ENCODE measurements around the gene TBC1D9B.

The TBC1D9B gene

DNA sequence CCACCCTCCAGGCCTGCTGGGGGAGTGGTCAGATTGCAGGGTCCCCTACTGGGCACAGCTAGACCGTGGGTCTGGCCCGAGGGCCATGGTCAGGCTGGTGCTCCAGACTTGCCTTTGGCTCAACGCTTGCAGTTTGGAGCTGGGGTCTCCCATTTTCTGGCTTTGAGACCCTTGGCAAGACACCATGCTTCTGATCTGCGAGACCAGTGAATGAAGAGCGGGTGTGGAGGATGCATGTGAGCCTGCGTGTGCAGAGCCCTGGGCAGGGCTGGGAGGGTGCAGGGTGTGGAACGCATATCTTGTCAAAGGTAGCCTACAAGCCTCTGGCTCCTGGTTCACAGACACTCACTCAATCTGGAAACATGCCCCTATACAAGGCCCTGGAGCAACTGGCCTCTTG, 43.0 kb downstream of the TBC1D9B start:
- TF ChIP-seq CEBPB (IDR thresholded peaks at IDR 0.05): no peak
- no peak for TF ChIP-seq ZBTB7A (IDR thresholded peaks at IDR 0.05; ENCODE audit: low read depth)
- no peak for TF ChIP-seq RAD21 (IDR thresholded peaks at IDR 0.05; ENCODE audit: low read depth)
- TF ChIP-seq TEAD4 (IDR thresholded peaks at IDR 0.05): no peak
- TF ChIP-seq TCF12 (IDR thresholded peaks at IDR 0.05; ENCODE audit: low read depth): no peak
- no peak for TF ChIP-seq YY1 (IDR thresholded peaks at IDR 0.05; ENCODE audit: low read depth)
- no peak for TF ChIP-seq EP300 (IDR thresholded peaks at IDR 0.05; ENCODE audit: borderline replicate concordance)
- TF ChIP-seq CREB1 (IDR thresholded peaks at IDR 0.05; ENCODE audit: low read depth): no peak
- TF ChIP-seq, protein P1, sequence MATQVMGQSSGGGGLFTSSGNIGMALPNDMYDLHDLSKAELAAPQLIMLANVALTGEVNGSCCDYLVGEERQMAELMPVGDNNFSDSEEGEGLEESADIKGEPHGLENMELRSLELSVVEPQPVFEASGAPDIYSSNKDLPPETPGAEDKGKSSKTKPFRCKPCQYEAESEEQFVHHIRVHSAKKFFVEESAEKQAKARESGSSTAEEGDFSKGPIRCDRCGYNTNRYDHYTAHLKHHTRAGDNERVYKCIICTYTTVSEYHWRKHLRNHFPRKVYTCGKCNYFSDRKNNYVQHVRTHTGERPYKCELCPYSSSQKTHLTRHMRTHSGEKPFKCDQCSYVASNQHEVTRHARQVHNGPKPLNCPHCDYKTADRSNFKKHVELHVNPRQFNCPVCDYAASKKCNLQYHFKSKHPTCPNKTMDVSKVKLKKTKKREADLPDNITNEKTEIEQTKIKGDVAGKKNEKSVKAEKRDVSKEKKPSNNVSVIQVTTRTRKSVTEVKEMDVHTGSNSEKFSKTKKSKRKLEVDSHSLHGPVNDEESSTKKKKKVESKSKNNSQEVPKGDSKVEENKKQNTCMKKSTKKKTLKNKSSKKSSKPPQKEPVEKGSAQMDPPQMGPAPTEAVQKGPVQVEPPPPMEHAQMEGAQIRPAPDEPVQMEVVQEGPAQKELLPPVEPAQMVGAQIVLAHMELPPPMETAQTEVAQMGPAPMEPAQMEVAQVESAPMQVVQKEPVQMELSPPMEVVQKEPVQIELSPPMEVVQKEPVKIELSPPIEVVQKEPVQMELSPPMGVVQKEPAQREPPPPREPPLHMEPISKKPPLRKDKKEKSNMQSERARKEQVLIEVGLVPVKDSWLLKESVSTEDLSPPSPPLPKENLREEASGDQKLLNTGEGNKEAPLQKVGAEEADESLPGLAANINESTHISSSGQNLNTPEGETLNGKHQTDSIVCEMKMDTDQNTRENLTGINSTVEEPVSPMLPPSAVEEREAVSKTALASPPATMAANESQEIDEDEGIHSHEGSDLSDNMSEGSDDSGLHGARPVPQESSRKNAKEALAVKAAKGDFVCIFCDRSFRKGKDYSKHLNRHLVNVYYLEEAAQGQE (IDR thresholded peaks at IDR 0.05; ENCODE audit: low read depth): no peak
- TF ChIP-seq FOXM1 (IDR thresholded peaks at IDR 0.05; ENCODE audit: borderline replicate concordance, low read depth): no peak
- no peak for TF ChIP-seq NFIC (IDR thresholded peaks at IDR 0.05)

DNA sequence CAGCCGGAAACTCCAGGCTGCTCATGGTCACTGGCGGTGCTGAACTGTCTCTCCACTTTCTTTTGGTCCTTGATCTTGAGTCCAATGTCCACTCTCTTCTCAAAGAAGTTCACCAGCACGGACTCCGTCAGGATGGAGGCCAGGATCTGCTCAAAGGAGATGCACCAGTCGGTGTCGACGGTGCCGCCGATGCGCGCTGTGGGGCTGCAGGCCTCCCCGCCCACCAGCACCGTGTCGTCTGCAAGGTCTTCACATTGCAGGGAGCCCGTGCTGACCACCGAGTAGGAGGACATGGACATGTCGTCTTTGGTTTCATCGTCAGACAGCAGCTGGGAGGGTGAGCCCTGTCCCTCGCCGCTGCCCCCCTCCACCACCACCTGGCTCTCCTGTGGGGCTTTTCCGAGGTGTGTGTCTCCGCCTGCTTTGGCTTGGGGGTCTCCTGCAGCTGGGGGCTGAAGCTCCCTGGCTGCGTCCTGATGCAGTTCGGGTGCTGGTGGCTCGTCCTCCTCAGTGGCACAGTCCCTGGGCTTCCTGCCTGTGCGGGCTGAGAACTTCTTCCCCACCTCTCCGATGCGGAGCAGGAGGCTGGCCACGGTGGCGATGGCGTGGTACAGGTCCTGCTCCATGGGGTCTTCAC, 44.1 kb downstream of the TBC1D9B start:
- no peak for TF ChIP-seq CEBPB (IDR thresholded peaks at IDR 0.05)
- no peak for TF ChIP-seq NFIC (IDR thresholded peaks at IDR 0.05)
- TF ChIP-seq, protein P1 (IDR thresholded peaks at IDR 0.05; ENCODE audit: low read depth): no peak
- no peak for TF ChIP-seq ZBTB7A (IDR thresholded peaks at IDR 0.05; ENCODE audit: low read depth)
- TF ChIP-seq TAF1 (IDR thresholded peaks at IDR 0.05; ENCODE audit: low read depth): no peak
- TF ChIP-seq, protein P2, sequence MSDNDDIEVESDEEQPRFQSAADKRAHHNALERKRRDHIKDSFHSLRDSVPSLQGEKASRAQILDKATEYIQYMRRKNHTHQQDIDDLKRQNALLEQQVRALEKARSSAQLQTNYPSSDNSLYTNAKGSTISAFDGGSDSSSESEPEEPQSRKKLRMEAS (IDR thresholded peaks at IDR 0.05): no peak
- no peak for TF ChIP-seq EGR1 (IDR thresholded peaks at IDR 0.05)
- no peak for TF ChIP-seq FOXM1 (IDR thresholded peaks at IDR 0.05; ENCODE audit: borderline replicate concordance, low read depth)

DNA sequence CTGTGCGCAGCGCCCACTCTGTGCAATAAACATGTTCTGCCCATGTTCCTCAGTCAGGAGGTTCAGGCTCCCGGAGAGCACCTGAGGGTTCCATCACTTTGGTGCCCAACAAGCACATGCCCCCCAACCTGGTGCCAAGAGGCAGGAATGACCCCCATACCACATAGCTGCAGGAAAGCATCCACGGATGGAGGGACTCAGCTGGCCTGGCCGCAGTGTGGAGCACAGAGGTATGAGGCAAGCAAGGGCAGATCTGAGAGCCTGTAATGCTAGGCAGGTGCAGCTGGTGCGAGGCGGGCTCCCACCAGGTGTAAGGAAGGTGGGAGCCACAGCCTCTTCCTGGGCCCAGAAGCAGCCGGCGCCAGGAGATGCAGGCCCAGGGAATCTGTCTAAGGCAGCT, 44.8 kb downstream of the TBC1D9B start:
- TF ChIP-seq, protein P2 (IDR thresholded peaks at IDR 0.05): no peak
- TF ChIP-seq FOXM1 (IDR thresholded peaks at IDR 0.05; ENCODE audit: borderline replicate concordance, low read depth) (no peak), RAD21 (IDR thresholded peaks at IDR 0.05; ENCODE audit: low read depth) (no peak), CEBPB (IDR thresholded peaks at IDR 0.05) (no peak), NFIC (IDR thresholded peaks at IDR 0.05) (no peak), YY1 (IDR thresholded peaks at IDR 0.05; ENCODE audit: low read depth) (no peak), TCF12 (IDR thresholded peaks at IDR 0.05; ENCODE audit: low read depth) (no peak), TEAD4 (IDR thresholded peaks at IDR 0.05) (no peak), TAF1 (IDR thresholded peaks at IDR 0.05; ENCODE audit: low read depth) (no peak), EGR1 (IDR thresholded peaks at IDR 0.05) (no peak), EP300 (IDR thresholded peaks at IDR 0.05; ENCODE audit: borderline replicate concordance) (no peak), ZBTB7A (IDR thresholded peaks at IDR 0.05; ENCODE audit: low read depth) (no peak)
- TF ChIP-seq, protein P3, sequence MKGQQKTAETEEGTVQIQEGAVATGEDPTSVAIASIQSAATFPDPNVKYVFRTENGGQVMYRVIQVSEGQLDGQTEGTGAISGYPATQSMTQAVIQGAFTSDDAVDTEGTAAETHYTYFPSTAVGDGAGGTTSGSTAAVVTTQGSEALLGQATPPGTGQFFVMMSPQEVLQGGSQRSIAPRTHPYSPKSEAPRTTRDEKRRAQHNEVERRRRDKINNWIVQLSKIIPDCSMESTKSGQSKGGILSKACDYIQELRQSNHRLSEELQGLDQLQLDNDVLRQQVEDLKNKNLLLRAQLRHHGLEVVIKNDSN (IDR thresholded peaks at IDR 0.05): no peak
- TF ChIP-seq, protein P1 (IDR thresholded peaks at IDR 0.05; ENCODE audit: low read depth): no peak

DNA sequence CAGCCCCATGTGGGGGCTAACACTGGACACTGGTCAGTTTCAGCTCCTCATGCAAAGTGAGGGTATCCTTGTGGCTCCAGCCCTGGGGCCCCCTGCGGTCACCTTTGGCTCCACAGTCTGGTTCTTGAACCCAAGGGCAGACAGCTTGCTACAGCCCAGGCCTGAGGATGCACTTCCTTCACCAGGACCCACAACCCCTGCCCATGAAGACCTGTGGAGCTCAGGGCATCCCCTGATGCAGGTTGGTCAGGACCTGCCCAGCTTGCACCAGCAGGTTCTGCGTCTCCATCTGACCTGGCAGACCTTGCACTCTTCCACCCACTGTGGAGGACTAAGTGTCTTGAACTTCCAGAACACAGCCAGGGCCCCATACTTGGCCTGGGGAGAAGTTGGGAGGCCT, 45.4 kb downstream of the TBC1D9B start:
- TF ChIP-seq TEAD4 (IDR thresholded peaks at IDR 0.05) (no peak), EP300 (IDR thresholded peaks at IDR 0.05; ENCODE audit: borderline replicate concordance) (no peak), NFIC (IDR thresholded peaks at IDR 0.05) (no peak), TCF12 (IDR thresholded peaks at IDR 0.05; ENCODE audit: low read depth) (no peak), EGR1 (IDR thresholded peaks at IDR 0.05) (no peak), CREB1 (IDR thresholded peaks at IDR 0.05; ENCODE audit: low read depth) (no peak), FOXM1 (IDR thresholded peaks at IDR 0.05; ENCODE audit: borderline replicate concordance, low read depth) (no peak), YY1 (IDR thresholded peaks at IDR 0.05; ENCODE audit: low read depth) (no peak), CEBPB (IDR thresholded peaks at IDR 0.05) (no peak), ZBTB7A (IDR thresholded peaks at IDR 0.05; ENCODE audit: low read depth) (no peak), RAD21 (IDR thresholded peaks at IDR 0.05; ENCODE audit: low read depth) (no peak), TAF1 (IDR thresholded peaks at IDR 0.05; ENCODE audit: low read depth) (no peak)
- TF ChIP-seq, protein P3 (IDR thresholded peaks at IDR 0.05): no peak
- TF ChIP-seq, protein P2 (IDR thresholded peaks at IDR 0.05): no peak
- TF ChIP-seq, protein P1 (IDR thresholded peaks at IDR 0.05; ENCODE audit: low read depth): no peak
